Nephron (organoid): Measurements from ENCODE around the gene CABP4.

Experiments
- H3K27ac Mint-ChIP-seq, 3 experiments: 2 replicates each; pipeline ENCODE4 v1.8.0; 2020; ENCODE audit warnings: mixed read lengths in 3 of 3, mild to moderate bottlenecking in 2 of 3, moderate library complexity in 1 of 3
- H3K27me3 Mint-ChIP-seq: 2 replicates; pipeline ENCODE4 v1.8.0; 2021; ENCODE audit warnings: low read depth, mild to moderate bottlenecking, moderate library complexity, mixed read lengths
- H3K36me3 Mint-ChIP-seq: 2 replicates; pipeline ENCODE4 v1.8.0; 2020; ENCODE audit warnings: low read depth, mixed read lengths
- H3K4me1 Mint-ChIP-seq: 2 replicates; pipeline ENCODE4 v1.8.0; 2020; ENCODE audit warnings: mixed read lengths
- H3K4me3 Mint-ChIP-seq, 3 experiments: 2 replicates each; pipeline ENCODE4 v1.8.0; 2020; ENCODE audit warnings: mild to moderate bottlenecking in 3 of 3, mixed read lengths in 3 of 3, moderate library complexity in 2 of 3
- H3K9me3 Mint-ChIP-seq: 2 replicates; pipeline ENCODE4 v1.8.0; 2020; ENCODE audit warnings: mixed read lengths
- TF ChIP-seq, protein P1 (sequence below), 3 experiments: fragments of 200-600 bp; sonication (generic); IDR thresholded peaks; one replicate each; pipeline ENCODE4 v1.5.0; 2021; ENCODE audit warnings: antibody characterized with exemption in 3 of 3; ENCODE audit not compliant: unreplicated experiment in 3 of 3

CABP4 gene

GRCh38 chr11:67457453-67457852, 2.3 kb downstream of the CABP4 start:
- TF ChIP-seq, protein P1, sequence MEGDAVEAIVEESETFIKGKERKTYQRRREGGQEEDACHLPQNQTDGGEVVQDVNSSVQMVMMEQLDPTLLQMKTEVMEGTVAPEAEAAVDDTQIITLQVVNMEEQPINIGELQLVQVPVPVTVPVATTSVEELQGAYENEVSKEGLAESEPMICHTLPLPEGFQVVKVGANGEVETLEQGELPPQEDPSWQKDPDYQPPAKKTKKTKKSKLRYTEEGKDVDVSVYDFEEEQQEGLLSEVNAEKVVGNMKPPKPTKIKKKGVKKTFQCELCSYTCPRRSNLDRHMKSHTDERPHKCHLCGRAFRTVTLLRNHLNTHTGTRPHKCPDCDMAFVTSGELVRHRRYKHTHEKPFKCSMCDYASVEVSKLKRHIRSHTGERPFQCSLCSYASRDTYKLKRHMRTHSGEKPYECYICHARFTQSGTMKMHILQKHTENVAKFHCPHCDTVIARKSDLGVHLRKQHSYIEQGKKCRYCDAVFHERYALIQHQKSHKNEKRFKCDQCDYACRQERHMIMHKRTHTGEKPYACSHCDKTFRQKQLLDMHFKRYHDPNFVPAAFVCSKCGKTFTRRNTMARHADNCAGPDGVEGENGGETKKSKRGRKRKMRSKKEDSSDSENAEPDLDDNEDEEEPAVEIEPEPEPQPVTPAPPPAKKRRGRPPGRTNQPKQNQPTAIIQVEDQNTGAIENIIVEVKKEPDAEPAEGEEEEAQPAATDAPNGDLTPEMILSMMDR (IDR thresholded peaks at IDR 0.05; ENCODE audit: unreplicated experiment in 3 of 3) = no peak

GRCh38 chr11:67458266-67458665, 3.1 kb downstream of the CABP4 start:
- Mint-ChIP-seq H3K36me3 (no peaks in the 10 kb centered on the region), H3K9me3 (no peaks in the 10 kb centered on the region), H3K27ac (no peak overlapping the region), H3K4me1 (no peaks in the 10 kb centered on the region), H3K27me3 (no peaks in the 10 kb centered on the region), H3K4me3 (no peak overlapping the region)
- TF ChIP-seq, protein P1 (IDR thresholded peaks at IDR 0.05; ENCODE audit: unreplicated experiment in 3 of 3) = no peak

More at GRCh38 chr11:67457453-67457852, 2.3 kb downstream of the CABP4 start:
- H3K4me1 Mint-ChIP-seq = no peaks in the 10 kb centered on the region
- H3K27me3 Mint-ChIP-seq = no peaks in the 10 kb centered on the region
- no peaks in the 10 kb centered on the region for H3K9me3 Mint-ChIP-seq
- H3K36me3 Mint-ChIP-seq = no peaks in the 10 kb centered on the region
- no peak overlapping the region for H3K4me3 Mint-ChIP-seq
- no peak overlapping the region for H3K27ac Mint-ChIP-seq

DNA sequence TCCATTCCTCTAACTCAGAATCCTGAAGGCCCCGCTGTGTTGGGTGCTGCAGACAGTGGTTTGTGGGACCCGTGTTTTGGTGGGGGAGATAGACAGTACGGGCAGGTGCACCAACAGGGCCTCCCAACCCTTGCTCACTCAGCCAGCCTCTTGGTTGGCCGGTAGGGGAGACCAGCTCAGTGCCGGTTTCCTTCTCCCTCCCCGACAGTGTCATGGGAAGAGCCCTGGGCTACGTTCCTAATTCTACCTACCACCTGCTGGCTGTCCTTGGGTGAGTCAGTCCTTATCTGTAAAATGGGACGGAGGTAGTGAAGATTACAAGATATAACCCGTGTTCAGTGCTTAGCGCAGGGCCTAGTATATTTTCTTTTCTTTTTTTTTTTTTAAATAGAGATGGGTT, 8.0 kb downstream of the CABP4 start:
- TF ChIP-seq, protein P1 (IDR thresholded peaks at IDR 0.05; ENCODE audit: unreplicated experiment in 3 of 3) = no peak
- H3K36me3 Mint-ChIP-seq = no peaks in the 10 kb centered on the region
- no peaks in the 10 kb centered on the region for H3K27me3 Mint-ChIP-seq
- no peaks in the 10 kb centered on the region for H3K9me3 Mint-ChIP-seq
- H3K4me1 Mint-ChIP-seq = peaks cover 6% of the 10 kb centered on the region
- peak overlapping the region in 1 of 3 experiments; percentile 57 for H3K27ac Mint-ChIP-seq
- H3K4me3 Mint-ChIP-seq = peak overlapping the region; percentile 55 to 75 (median 68)

DNA sequence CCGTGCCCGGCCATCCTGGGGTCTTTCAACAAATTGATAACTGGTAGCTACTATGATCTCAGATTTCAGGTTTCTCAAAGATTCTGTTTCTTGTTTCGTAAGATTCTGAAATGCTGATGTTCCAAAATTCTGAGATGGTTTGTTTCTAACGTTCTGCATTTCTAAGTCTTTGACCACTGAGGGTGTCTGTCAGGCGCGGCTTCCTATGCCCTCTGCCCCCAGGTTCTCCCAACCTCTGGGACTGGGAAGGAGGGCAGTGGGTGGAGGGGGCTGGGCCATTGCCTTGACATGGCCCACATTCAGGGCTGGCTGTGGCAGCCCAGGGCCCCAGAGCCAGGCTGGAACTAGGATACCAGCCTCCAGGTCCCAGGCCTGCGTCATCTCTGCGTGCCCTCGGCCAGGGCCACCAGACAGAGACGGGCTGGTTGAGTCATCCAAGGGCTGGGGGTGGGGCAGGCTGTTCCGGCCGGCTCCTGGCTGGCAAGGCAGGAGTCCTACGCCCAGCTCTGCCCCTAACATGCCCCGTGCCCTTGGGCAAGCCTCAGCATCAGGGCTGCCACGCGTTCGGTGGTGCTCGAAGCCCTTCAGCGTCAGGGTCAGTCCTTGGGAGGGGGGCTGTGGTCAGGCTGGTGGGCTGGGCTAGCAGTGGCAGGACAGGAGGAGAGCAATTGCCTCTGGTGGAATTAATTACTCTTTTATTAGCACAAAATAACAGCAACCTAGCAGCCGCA, 8.7 kb downstream of the CABP4 start:
- no peaks in the 10 kb centered on the region for H3K9me3 Mint-ChIP-seq
- H3K36me3 Mint-ChIP-seq = no peaks in the 10 kb centered on the region
- TF ChIP-seq, protein P1 (IDR thresholded peaks at IDR 0.05; ENCODE audit: unreplicated experiment in 3 of 3) = no peak
- peak overlapping the region; percentile 78 to 81 (median 81) for H3K4me3 Mint-ChIP-seq
- H3K27ac Mint-ChIP-seq = peak overlapping the region; percentile 61 to 88 (median 75)
- peaks cover 6% of the 10 kb centered on the region for H3K4me1 Mint-ChIP-seq
- no peaks in the 10 kb centered on the region for H3K27me3 Mint-ChIP-seq

GRCh38 chr11:67464411-67465188, 9.4 kb downstream of the CABP4 start:
- no peaks in the 10 kb centered on the region for H3K9me3 Mint-ChIP-seq
- no peaks in the 10 kb centered on the region for H3K27me3 Mint-ChIP-seq
- H3K36me3 Mint-ChIP-seq = no peaks in the 10 kb centered on the region
- TF ChIP-seq, protein P1 (IDR thresholded peaks at IDR 0.05; ENCODE audit: unreplicated experiment in 3 of 3) = no peak
- H3K4me1 Mint-ChIP-seq = peaks cover 6% of the 10 kb centered on the region
- peak overlapping the region; percentile 61 to 88 (median 75) for H3K27ac Mint-ChIP-seq
- H3K4me3 Mint-ChIP-seq = peak overlapping the region; percentile 78 to 81 (median 81)
